LHCN-M2 (cell line): ENCODE measurements around the gene SUGP2. TPM values are rescaled to one million over a fixed set of nuclear protein-coding genes. Genes with fewer than 3 reads are reported as not detected.
"Not testable (repeated sequence)": the region's sequence is repeated elsewhere in the genome, so short reads cannot be mapped to it uniquely, and the experiment has no call there.

ENCODE experiments used
- DNase-seq: peaks from one replicate; pipeline ENCODE4 v3.0.0-alpha.2; 2012; ENCODE audit warnings: low read depth
- total RNA-seq: library from RNA; depleted of rRNA; stranded (reverse); fragments of >200 nt; gene quantifications from 2 replicates; pipeline ENCODE4 v1.2.3, GENCODE V29; 2014

SUGP2 gene
- total RNA-seq, 1 experiment from 2014 or later: 63.9 TPM

DNA sequence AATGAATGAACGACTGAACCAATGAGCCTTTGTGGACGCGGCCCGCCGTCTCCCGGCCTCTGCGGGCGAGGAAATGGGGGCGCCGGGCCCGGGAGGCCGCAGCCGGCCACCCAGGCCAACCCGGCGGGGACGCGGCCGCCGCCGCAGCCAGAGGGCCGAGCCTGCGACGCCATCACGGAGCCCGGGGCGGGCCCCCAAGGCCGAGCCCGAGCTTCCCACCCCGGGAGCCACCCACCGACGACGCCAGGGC, 216 bp downstream of the SUGP2 start:
- DNase-seq: no peak

DNA sequence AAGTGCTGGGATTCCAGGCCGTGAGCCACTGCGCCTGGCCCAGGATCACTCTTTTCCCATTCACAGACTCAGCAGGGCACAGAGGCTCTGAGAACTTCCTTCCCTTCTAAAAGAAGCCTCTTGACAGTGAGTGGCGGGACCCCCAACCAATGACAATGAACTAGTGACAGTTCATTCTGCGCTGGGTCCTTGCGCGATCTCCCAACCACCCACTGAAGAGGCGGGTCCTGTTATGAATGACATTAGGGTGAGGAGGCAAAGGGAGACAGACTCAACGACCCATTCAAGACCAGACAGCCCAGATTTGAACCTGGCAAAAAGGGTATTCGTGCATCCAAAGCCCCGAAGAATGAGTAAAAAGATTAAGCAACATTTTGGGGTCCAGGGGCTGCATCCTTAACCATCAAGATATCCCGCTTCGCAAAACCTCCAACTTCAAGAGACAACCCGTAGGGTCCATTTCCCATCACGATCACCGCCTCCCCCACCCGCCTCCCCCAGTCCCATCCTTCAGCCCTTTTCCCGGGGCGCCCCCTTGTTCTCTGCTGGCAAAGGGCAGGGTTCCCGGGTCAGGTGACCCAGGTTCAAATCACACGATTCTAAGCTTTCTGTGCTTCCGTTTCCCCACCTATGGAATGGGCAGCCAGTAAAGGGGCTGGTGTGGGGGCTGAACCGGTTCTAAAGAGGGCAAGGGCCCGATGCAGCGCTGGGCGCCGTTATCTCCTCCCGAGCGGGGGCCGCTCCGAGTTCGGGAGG, 719 bp downstream of the SUGP2 start:
- DNase-seq: peak; percentile 91

DNA sequence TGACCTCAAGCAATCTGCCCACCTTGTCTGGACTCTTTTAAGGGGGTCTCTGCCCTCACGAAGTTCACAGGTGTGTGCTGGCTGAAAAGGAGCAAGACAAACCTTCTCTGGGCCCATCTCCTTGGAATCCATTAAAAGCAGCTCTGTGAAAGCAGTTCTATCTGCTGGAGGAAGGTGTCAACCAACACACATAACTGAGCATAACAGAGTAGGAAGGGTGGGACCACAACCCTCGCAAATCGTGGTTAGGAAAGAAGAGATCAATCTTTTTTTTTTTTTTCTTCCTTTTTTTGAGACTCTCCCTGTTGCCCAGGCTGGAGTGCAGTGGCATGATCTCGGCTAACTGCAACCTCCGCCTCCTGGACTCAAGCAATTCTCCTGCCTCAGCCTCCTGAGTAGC, 1.4 kb downstream of the SUGP2 start:
- no peak for DNase-seq

DNA sequence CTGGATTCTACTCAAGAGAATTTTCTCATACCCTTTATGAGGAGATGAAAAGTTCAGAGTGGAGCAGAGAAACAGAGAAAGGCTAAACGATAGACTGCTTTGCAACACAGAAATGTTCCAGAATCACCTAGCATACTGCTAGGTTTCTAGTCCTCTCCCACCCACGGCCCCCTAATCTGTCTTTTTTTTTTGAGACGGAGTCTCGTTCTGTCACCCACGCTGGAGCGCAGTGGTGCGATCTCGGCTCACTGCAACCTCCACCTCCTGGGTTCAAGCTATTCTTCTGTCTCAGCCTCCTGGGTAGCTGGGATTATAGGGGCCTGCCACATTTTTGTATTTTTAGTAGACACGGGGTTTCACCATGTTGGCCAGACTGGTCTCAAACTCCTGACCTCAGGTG, 4.8 kb downstream of the SUGP2 start:
- DNase-seq: no peak

DNA sequence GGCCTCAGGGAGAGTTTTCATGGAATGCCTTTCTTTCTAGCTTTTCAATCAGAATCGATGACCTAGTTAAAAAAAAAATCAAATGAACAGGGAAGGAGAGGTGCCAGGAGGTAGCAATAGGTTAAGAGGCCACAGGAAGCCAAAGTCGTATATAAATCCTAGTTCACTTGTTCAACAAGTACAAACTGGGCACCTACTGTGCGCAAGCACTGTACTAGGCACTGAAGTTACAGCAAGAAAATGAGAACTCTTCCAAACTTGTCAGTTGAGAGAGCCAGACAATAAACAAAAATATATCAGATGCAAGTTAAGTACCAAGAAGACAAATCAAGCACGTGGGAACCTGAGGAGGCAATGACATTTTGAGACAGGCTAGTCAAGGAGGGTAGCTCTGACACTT, 6.1 kb downstream of the SUGP2 start:
- no peak for DNase-seq

DNA sequence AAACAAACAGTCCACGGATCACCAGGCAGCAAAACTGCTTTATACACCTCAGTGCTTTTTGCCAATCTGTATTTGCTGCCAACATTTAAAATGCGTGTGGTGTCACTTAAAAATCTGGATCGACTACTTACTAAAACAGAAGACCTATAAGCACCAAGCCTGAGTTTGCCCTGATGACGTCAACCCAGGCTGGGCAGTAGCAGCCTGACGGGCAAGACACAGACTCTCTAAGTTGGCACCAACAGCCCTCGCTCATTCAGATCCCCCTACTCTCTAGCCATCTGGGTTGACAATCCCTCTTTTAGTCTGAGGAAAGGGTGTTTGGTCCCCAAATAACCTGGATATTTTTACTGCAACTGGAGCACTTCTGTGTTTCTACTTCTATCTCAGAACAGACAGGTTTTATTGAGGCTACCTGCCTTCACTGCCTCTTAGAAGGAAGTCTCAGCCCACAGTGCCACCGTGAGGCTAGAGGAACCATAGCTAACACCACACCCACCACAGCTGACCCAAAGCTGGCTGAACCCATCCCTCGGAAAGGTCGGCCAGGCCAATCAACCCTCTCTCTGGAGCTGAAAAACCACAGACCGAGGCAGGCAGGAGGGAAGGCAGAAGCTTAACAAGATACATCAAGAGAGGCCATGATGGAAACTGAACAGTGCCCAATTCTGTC, 6.9 kb downstream of the SUGP2 start:
- peak; percentile 28 for DNase-seq

DNA sequence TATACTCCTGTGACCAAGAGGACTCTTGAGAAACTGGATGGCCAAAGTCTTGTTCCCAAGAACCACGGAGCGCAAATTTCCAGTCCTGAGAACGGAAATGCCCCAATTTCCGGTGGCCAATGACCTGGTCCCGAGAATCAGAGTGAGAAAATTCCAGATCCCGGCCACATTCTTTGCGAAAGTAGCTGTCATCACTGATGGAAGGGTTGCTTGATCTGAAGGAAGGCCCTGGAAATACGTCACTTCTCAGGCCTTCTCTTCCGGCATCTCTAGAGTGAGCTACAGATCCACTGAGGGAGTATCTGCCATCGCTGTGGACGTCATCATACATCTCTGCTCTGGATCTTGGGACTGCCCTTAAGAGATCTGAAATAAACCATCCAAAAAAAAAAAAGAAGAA, 7.5 kb downstream of the SUGP2 start:
- DNase-seq: no peak

DNA sequence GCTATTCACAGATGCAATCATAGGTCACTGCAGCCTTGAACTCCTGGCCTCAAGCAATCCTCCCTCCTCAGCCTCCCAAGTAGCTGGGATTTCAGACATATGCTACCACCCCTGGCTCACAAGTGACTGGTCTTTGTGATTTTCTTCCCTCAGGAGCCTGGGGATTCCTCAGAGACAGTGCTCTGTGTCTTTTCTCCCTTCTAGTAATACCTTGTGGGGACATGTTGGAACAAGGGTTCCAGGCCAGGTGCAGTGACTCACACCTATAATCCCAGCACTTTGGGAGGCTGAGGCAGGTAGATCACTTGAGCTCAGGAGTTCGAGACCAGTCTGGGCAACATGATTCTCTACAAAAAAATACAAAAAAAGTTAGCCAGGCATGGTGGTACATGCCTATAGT, 9.9 kb downstream of the SUGP2 start:
- DNase-seq: not testable (repeated sequence)

DNA sequence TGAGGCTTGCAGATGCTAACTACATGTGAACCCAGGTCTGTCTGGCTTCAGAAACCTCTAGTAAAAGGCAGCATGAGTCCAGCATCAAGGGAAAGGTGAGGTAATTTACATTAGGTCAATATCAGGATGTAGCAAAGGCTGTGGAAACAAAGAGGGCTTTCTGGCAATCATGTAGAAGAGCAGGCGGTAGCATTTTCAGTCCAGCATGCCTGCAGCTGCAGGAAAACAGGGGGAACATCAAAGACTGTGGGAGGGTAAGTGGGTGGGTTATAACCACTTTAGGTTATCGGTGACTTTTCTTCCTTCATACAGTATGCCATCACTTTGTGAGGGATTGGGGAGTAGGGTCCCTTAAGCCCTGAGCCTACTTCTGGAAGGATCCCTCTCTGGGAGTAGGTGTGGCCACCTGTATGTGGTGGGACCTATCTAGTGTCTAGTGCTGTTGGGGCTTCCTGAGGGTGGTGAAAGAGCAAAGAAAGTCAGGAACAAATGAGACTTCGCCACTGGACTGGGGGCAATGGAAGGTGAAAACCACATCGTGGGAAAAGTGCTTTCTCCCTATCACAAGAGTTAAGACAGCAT, 10.8 kb downstream of the SUGP2 start:
- no peak for DNase-seq

DNA sequence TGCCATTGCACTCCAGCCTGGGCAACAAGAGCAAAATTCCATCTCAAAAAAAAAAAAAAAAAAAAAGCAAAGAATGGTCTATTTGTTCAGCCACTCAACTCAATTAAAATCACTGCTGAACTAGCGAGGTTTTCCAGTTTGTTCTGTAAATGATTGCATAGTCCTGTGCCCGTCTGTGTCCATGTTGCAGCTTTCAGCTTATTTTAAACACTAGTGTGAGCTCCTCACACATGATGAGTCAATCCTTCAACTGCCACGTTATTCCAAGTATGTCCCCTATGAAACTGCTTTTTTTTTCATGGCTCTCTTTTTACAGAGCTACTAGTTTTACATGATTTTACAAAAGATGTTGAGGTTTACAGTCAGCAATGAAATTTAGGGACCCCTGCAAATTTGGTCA, 12.2 kb downstream of the SUGP2 start:
- DNase-seq: peak; percentile 58

DNA sequence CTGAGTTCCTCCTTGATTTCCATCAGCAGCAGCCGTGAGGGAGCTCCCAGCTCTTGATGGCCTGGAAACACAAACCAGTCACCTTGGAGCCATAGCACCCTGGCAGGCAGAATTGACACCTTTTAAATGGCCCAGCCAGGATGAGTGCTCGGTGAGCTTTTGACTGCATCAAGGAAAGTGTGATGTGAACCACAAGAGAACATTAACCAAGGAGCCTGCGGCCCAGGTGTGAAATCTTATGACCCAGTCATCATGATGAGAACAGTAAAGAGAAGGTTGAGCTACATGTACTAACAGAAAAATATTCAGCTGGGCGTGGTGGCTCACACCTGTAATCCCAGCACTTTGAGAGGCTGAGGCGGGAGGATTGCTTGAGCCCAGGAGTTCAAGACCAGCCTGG, 22.8 kb downstream of the SUGP2 start:
- no peak for DNase-seq

DNA sequence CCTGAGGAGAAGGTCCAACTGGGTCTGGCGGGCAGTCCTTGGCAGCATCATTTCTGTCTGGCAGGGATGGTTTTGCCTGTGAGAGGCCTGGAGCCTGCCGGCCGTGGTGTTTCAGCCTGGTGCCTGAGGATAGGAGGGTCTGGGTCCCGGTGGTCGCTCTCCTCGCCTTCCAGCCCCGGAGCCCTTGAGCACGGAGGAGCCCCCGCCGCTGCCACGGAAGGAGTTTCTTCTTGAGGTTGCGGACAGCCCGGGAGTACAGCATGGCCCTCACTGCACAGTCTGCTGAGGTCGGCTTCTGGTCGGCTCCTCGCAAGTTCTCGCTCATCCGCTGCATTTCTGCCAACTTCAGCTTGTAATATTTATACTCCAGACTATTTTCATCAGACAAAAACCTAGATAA, 23.4 kb downstream of the SUGP2 start:
- DNase-seq: no peak

DNA sequence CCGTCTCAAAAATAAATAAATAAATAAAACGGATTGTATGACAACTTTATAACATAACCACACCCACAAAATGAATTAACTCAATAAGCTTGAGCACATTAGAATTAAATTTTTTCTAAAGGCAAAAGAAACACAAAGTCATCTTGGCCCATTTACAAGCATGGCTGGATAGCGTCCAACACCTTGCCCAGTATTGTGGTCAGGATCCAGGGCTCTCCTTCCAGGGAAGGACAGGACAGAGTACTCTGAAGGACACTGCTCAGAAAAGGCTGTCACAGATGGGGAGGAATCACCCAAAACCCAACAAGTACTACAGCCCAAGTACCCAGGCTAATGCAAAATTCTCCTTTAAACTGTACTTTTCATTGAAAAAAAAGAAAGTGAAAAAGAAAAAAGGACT, 27.1 kb downstream of the SUGP2 start:
- DNase-seq: no peak

DNA sequence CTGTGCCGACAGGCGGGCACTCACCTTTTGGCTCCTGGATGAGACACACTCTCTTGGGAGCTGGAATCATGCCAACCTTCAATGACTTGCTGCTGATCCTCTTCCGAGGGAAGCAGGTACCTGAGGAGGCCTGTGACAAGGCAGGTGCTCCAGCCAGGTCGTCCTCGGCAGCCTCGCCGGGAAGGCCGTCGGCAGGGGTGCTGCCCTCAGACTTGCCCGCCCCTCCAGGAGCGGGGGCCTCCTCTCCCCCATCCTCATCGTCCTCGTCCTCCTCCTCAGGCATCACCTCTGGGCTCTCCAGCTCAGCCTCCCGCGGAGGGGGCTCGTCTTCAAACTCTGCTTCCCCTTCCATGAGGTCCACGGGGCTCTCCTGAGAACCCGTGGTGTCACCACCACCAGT, 29.2 kb downstream of the SUGP2 start:
- DNase-seq: no peak

DNA sequence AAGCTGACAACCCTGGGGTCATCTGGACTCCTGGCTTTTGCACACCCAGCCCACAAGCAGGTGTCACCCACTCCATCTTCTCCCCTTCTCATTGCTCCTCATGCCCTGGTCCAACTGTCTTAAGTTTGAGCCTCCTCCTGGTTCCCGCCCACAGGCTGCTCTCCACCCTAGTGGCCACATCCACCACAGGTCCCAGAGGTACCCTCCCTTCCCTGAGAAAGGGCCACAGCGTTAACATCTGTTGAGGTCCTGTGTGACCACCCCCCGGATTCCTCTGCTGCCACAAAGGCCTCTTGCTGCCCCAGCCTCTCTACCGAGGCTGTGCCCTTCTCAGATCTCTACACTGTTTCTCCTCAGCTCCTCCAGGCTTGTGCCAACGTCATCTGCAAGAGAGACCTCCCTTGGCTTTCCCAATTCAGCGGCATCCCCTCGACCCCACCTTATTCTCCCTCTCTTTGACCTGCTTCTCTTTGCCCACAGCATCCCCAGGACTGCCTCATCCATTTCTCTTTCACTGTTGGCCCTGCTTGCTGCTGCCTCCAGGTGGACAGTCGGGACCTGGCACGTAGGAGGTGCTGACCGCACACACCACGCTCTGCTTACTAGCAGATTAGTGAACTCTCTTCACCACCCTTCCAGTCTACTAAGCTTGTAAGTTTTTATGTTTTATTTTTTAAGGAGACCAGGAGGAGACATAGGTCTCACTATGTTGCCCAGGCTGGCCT, 33.3 kb downstream of the SUGP2 start:
- DNase-seq: no peak

DNA sequence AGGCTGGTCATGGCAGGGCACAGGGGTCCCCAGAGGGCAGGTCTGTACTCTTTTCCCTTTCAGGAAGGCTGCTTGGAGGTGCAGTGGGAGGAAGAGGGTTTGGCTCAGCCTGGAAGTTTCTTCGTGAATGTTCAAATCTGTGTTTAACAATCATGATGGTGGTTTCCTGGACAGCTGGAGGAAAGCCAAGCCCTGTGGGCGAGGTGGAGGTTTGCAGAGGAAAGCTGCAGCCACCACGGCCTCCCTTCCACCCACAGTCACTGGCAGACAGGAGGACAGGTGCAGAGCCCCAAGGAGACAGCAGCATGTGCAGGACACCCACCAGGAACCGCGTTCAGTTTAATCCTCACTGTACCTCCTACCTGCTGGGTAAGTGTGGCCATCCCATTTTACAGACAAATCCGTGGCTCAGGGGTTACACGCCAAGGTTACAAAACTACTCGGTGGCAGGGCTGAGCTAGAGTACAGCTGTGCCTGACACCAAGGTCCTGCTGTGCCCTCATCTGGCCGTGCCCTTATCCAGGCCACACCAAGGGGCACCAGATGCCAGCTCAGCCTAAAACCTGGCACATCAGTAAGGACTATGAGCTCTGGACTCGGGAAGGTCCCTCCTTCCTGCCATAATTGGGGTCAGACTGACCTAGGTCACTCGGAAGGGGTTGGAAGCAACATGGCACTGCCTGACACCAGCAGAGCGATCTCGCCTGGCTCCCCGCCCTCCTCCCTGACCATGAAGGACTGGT, 34.1 kb downstream of the SUGP2 start:
- DNase-seq: no peak

DNA sequence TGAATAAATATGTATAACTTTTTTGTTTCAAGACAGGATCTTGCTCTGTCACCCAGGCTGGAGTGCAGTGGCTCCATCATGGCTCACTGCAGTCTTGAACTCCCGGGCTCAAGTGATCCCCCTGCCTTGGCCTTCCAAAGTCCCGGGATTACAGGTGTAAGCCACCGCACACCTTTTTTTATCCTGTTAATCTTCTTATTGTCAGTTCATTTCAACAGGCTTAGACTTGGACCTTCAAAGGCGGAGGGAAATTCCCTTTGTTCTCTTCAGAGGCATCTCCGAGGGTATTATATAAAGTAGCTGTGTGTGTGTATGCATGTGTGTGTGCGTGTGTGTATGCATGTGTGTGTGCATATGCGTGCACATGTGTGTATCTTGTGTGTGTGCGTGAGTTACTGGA, 35.0 kb downstream of the SUGP2 start:
- DNase-seq: no peak

DNA sequence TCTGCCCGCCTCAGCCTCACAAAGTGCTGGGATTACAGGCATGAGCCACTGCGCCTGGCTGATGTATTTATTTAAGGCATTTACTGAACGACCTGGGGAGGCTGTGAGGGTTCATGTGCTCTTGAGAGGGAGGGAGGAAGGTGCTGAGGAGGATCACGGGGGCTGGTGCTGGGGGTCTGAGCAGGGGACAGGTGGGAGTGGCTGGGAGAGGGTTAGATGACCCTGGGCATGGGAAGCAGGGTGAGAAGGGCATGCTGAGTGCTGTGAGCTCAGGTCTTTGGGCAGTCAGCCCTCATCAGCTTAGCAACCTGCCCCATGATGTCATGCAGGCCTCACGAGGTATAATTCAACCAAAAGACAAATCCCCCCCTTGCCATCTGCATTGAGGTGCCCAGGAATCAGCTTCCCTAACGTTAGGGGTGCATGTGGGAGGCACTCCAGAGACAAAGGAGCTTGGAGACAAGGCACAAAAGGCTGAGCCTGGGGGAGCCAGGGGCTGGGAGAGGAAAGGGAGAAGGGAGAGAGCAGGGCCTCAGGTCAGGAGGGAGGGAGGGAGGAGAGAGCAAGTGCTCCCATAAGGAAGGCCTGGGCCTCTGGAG, 36.4 kb downstream of the SUGP2 start:
- DNase-seq: no peak

DNA sequence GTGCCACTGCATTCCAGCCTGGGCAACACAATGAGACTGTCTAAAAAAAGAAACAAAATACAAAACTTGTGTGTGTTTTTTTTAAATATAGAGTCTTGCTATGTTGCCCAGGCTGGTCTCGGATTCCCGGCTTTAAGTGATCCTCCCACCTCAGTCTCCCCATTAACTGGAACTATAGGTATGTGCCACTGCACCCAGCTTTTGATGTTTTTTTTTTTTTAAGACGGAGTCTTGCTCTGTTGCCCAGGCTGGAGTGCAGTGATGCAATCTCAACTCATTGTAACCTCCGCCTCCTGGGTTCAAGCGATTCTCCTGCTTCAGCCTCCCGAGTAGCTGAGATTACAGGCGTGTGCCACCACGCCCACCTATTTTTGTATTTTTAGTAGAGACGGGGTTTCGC, 37.0 kb downstream of the SUGP2 start:
- no peak for DNase-seq

DNA sequence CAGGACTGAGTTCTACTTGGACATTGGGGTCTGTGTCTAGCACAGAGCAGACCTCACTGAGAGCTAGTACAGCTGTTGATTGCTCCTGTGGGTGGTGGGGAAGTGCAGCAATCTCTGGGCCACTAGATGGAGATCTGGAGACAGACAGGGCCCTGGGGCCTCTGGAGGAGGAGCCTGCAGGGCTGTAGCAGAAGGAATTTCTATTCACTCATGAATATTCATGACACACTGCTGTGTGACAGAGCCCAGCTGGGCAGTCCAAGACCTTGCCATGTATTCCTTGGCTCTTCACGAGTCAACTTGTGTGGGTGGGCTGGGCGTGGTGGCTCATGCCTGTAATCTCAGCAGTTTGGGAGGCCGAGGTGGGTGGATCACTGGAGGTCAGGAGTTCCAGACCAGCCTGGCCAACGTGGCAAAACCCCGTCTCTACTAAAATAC, 37.5 kb downstream of the SUGP2 start:
- DNase-seq: peak; percentile 80

DNA sequence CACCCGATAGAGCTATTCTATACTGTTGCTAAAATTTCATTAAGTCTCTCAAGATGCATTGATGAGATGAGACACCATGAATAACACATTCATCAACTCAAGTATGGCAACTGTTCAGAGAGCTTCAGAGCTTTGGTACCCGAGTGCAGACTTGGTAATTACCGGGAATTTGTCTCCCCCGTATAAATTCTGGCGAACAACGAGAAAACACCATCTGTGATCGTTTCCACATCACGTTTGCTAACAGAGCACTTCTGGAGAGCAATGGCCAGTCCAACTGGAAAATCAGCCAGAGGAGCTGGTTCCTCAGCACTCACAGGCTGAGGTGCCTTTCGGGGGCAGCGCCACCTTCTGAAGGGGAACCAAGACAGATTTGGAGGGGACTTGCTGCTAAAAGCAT, 40.2 kb downstream of the SUGP2 start:
- no peak for DNase-seq

DNA sequence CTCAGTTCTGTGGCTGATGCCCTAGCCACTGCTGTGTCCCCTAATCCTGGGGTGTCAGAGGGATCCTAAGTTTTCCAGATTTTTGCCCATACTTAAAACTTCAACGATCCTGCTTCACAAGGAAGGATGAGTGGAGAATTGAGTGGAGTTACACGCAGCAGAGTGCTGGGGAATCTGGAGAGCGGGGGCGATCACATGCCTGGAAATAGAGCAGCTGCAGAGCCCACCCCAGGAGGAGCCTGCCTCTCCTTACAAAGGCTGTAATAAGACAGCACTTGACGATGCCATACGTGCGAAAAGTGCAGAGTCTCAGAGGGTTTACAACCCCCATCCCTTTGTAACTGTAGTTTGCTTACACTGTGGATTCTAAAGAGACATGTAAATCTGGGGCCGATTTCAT, 40.6 kb downstream of the SUGP2 start:
- DNase-seq: no peak
